ENCODE data around the gene PCDHB7. TPM values are rescaled to one million over a fixed set of nuclear protein-coding genes. Genes with fewer than 3 reads are reported as not detected.
"Not testable (repeated sequence)": the region's sequence is repeated elsewhere in the genome, so short reads cannot be mapped to it uniquely, and the experiment has no call there.

Gene PCDHB7
- total RNA-seq, 1 donor from 2014 or later: 0.40 TPM

DNA sequence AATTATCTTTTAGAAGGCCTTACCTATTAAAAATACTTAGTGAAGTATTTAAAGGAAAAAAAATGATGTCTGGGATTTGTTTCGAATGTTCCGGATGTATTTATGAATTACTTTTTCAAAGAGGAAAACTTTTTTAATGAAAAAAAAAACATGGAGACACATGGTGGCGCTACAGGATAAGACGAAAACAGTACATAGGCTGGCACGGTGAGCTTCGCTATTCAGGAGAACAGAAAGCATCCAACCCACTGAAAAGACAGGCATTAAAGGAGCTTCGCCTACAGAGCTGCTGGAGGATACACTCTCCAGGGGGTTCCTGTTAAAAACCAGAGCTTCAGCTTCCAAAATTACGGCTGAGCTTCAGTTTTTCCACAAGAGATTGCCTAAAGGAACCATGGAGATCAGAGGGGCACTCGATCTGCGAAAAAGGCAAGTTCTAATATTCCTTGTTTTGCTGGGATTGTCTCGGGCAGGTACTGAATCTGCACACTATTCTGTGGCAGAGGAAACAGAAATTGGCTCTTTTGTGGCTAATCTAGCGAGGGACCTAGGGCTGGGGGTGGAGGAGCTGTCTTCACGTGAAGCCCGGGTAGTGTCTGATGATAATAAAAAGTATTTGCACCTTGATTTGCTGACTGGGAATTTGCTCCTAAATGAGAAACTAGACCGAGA lies 50.8 kb downstream of the PCDHB7 start, which contains the start of gene PCDHB14:
TSS of gene PCDHB14 (plus strand) at position 232 of the 672 bp plus-strand sequence. CDS start at position 395, 163 bp downstream.
- DNase-seq (ENCODE audit: low read depth, low spot score): no peak

DNA sequence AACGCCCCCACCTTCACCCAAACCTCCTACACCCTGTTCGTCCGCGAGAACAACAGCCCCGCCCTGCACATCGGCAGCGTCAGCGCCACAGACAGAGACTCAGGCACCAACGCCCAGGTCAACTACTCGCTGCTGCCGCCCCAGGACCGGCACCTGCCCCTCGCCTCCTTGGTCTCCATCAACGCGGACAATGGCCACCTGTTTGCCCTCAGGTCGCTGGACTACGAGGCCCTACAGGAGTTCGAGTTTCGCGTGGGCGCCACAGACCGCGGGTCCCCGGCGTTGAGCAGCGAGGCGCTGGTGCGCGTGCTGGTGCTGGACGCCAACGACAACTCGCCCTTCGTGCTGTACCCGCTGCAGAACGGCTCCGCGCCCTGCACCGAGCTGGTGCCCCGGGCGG lies 52.4 kb downstream of the PCDHB7 start:
- DNase-seq (ENCODE audit: low read depth, low spot score): not testable (repeated sequence)

DNA sequence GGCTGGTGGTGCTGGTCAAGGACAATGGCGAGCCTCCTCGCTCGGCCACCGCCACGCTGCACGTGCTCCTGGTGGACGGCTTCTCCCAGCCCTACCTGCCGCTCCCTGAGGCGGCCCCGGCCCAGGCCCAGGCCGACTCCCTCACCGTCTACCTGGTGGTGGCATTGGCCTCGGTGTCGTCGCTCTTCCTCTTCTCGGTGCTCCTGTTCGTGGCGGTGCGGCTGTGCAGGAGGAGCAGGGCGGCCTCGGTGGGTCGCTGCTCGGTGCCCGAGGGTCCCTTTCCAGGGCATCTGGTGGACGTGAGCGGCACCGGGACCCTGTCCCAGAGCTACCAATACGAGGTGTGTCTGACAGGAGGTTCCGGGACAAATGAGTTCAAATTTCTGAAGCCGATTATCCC lies 53.0 kb downstream of the PCDHB7 start:
- not testable (repeated sequence) for DNase-seq (ENCODE audit: low read depth, low spot score)

Other genes with a start within 250 kb of the PCDHB7 start
- 0.07 TPM in 2 replicates for gene PCDHAC1, start 246.3 kb upstream of the PCDHB7 start, total RNA-seq
- gene PCDHAC2, start 206.2 kb upstream of the PCDHB7 start, total RNA-seq: 2.0 and 2.5 TPM in 2 replicates
- not detected in 2 replicates for gene PCDHB1, start 121.3 kb upstream of the PCDHB7 start, total RNA-seq
- 1.4 and 2.9 TPM in 2 replicates for gene PCDHB2, start 78.0 kb upstream of the PCDHB7 start, total RNA-seq
- gene PCDHB3, start 72.2 kb upstream of the PCDHB7 start, total RNA-seq: 0.20 and 0.35 TPM in 2 replicates
- 0.04 and 0.07 TPM in 2 replicates for gene PCDHB4, start 50.8 kb upstream of the PCDHB7 start, total RNA-seq
- 0.39 and 0.53 TPM in 2 replicates for gene PCDHB5, start 37.4 kb upstream of the PCDHB7 start, total RNA-seq
- gene PCDHB6, start 22.6 kb upstream of the PCDHB7 start, total RNA-seq: 0.04 and 0.07 TPM in 2 replicates
- gene PCDHB8, start 5.1 kb downstream of the PCDHB7 start, total RNA-seq: 0.04 and 0.07 TPM in 2 replicates
- under 0.01 and 0.13 TPM in 2 replicates for gene PCDHB16, start 9.7 kb downstream of the PCDHB7 start, total RNA-seq
- 0.04 and 0.07 TPM in 2 replicates for gene PCDHB9, start 14.5 kb downstream of the PCDHB7 start, total RNA-seq
- 0.33 and 0.46 TPM in 2 replicates for gene PCDHB10, start 19.7 kb downstream of the PCDHB7 start, total RNA-seq
- 0.13 and 0.25 TPM in 2 replicates for gene PCDHB11, start 27.0 kb downstream of the PCDHB7 start, total RNA-seq
- 0.21 and 0.33 TPM in 2 replicates for gene PCDHB12, start 36.1 kb downstream of the PCDHB7 start, total RNA-seq
- 0.33 and 0.99 TPM in 2 replicates for gene PCDHB13, start 41.3 kb downstream of the PCDHB7 start, total RNA-seq
- 0.53 and 0.78 TPM in 2 replicates for gene PCDHB14, start 50.7 kb downstream of the PCDHB7 start, total RNA-seq
- 0.26 and 0.95 TPM in 2 replicates for gene PCDHB15, start 72.8 kb downstream of the PCDHB7 start, total RNA-seq
- gene SLC25A2, start 131.4 kb downstream of the PCDHB7 start, total RNA-seq: 0.13 and 0.32 TPM in 2 replicates
- 70.7 and 109 TPM in 2 replicates for gene TAF7, start 148.1 kb downstream of the PCDHB7 start, total RNA-seq
- gene PCDHGA1, start 157.9 kb downstream of the PCDHB7 start, total RNA-seq: 0.20 and 0.28 TPM in 2 replicates
- 0.79 and 0.92 TPM in 2 replicates for gene PCDHGA2, start 166.1 kb downstream of the PCDHB7 start, total RNA-seq
- gene PCDHGA3, start 171.2 kb downstream of the PCDHB7 start, total RNA-seq: 0.21 and 0.26 TPM in 2 replicates
- 0.59 and 0.63 TPM in 2 replicates for gene PCDHGB1, start 177.5 kb downstream of the PCDHB7 start, total RNA-seq
- 2.0 and 3.5 TPM in 2 replicates for gene PCDHGA4, start 182.4 kb downstream of the PCDHB7 start, total RNA-seq
- gene PCDHGB2, start 187.3 kb downstream of the PCDHB7 start, total RNA-seq: 1.3 TPM in 2 replicates
- gene PCDHGA5, start 191.5 kb downstream of the PCDHB7 start, total RNA-seq: 0.35 and 0.40 TPM in 2 replicates
- gene PCDHGB3, start 197.6 kb downstream of the PCDHB7 start, total RNA-seq: 1.3 and 1.6 TPM in 2 replicates
- 1.3 and 1.4 TPM in 2 replicates for gene PCDHGA6, start 201.2 kb downstream of the PCDHB7 start, total RNA-seq
- 0.59 and 0.95 TPM in 2 replicates for gene PCDHGA7, start 210.1 kb downstream of the PCDHB7 start, total RNA-seq
- gene PCDHGB4, start 215.1 kb downstream of the PCDHB7 start, total RNA-seq: 9.3 and 12.4 TPM in 2 replicates
- gene PCDHGA8, start 220.0 kb downstream of the PCDHB7 start, total RNA-seq: 0.46 and 0.95 TPM in 2 replicates
- 8.7 and 12.3 TPM in 2 replicates for gene PCDHGB5, start 225.3 kb downstream of the PCDHB7 start, total RNA-seq
- 1.2 and 1.8 TPM in 2 replicates for gene PCDHGA9, start 230.1 kb downstream of the PCDHB7 start, total RNA-seq
- gene PCDHGB6, start 235.4 kb downstream of the PCDHB7 start, total RNA-seq: 2.0 and 2.1 TPM in 2 replicates
- gene PCDHGA10, start 240.3 kb downstream of the PCDHB7 start, total RNA-seq: 3.1 and 4.0 TPM in 2 replicates
- 4.8 and 6.1 TPM in 2 replicates for gene PCDHGB7, start 245.0 kb downstream of the PCDHB7 start, total RNA-seq
- gene PCDHGA11, start 248.4 kb downstream of the PCDHB7 start, total RNA-seq: 8.7 and 11.1 TPM in 2 replicates